GM12878 (cell line): Measurements from ENCODE around the gene USP36. TPM values are rescaled to one million over a fixed set of nuclear protein-coding genes. Genes with fewer than 3 reads are reported as not detected.
A peak's percentile ranks its signal among the peaks of the same experiment; 100 is the strongest.

Source experiments
- ATF3 ChIP-seq: IDR thresholded peaks from 2 replicates; pipeline ENCODE4 v1.6.1; 2011; ENCODE audit warnings: low read depth, mild to moderate bottlenecking, low read length, moderate library complexity, borderline replicate concordance; ENCODE audit errors: extremely low read depth
- BHLHE40 ChIP-seq, 2 experiments: fragments of 450-650 bp in 1 of 2; IDR thresholded peaks; 2 replicates each; pipeline ENCODE4 v1.6.1; 2011 to 2017; ENCODE audit warnings: low read depth in 2 of 2, borderline replicate concordance in 1 of 2, improper control_type of control experiment in 1 of 2, low read length in 1 of 2, mild to moderate bottlenecking in 1 of 2
- BMI1 ChIP-seq: fragments of 450-650 bp; IDR thresholded peaks from 2 replicates; pipeline ENCODE4 v1.6.1; 2016; ENCODE audit warnings: mild to moderate bottlenecking, moderate library complexity, borderline replicate concordance
- CEBPZ ChIP-seq: fragments of 150-350 bp; IDR thresholded peaks from 2 replicates; pipeline ENCODE4 v1.6.1; 2016; ENCODE audit warnings: low read depth, low read length
- CTCF ChIP-seq, 3 experiments: IDR thresholded peaks in 2 of 3; conservative IDR thresholded peaks in 1 of 3; 2 replicates each; pipeline ENCODE4 v1.5.1; 2011; ENCODE audit warnings: low read depth in 3 of 3, low read length in 3 of 3, mild to moderate bottlenecking in 3 of 3, control low read depth in 2 of 3, moderate library complexity in 2 of 3, inconsistent platforms in 1 of 3, mixed read lengths in 1 of 3; ENCODE audit not compliant: control insufficient read depth in 2 of 3, insufficient read depth in 1 of 3; ENCODE audit errors: extremely low read depth in 1 of 3
- DPF2 ChIP-seq: fragments of 450-650 bp; IDR thresholded peaks from 2 replicates; pipeline ENCODE4 v1.6.1; 2017; ENCODE audit warnings: mild to moderate bottlenecking
- ELK1 ChIP-seq: IDR thresholded peaks from 2 replicates; pipeline ENCODE4 v1.6.1; 2012; ENCODE audit warnings: low read depth, low read length, improper control_type of control experiment
- KDM1A ChIP-seq: fragments of 200-600 bp; sonication (generic); IDR thresholded peaks from 2 replicates; pipeline ENCODE4 v1.6.1; 2016; ENCODE audit warnings: borderline replicate concordance
- MTA3 ChIP-seq: IDR thresholded peaks from 2 replicates; pipeline ENCODE4 v1.6.1; 2012; ENCODE audit warnings: low read length, inconsistent platforms, borderline replicate concordance
- REST ChIP-seq: IDR thresholded peaks from 2 replicates; pipeline ENCODE4 v1.6.1; 2012; ENCODE audit warnings: mild to moderate bottlenecking, low read depth, low read length
- SMAD1 ChIP-seq: fragments of 450-650 bp; IDR thresholded peaks from 2 replicates; pipeline ENCODE4 v1.6.1; 2018; ENCODE audit warnings: mild to moderate bottlenecking, low read depth; ENCODE audit not compliant: partially characterized antibody
- SUPT20H ChIP-seq: IDR thresholded peaks from 2 replicates; pipeline ENCODE4 v1.6.1; 2011; ENCODE audit warnings: low read depth, mild to moderate bottlenecking, low read length, moderate library complexity, borderline replicate concordance; ENCODE audit not compliant: control insufficient read depth
- ZNF274 ChIP-seq: IDR thresholded peaks from one replicate; pipeline ENCODE4 v1.8.0; 2011; ENCODE audit not compliant: insufficient read length, insufficient read depth
- polyA plus RNA-seq, 11 experiments: library from polyadenylated mRNA; depleted of rRNA in 4 of 11; unstranded in 6 of 11; stranded (reverse) in 5 of 11; fragments of >200 nt; fragmentation: Nextera tagmentation in 4 of 11; fragmentation: Illumina TruSeq in 1 of 11; extraction: Ambion mirVana in 4 of 11; extraction: Trizol in 1 of 11; gene quantifications; 1 replicate in 1 of 11; 2 replicates in 10 of 11; pipeline versions ENCODE4 v1.2.1 to v1.2.3, GENCODE V29; 2011 to 2016; ENCODE audit warnings: inconsistent platforms in 2 of 11, missing spikeins in 2 of 11, low read depth in 1 of 11
- total RNA-seq, 4 experiments: library from RNA; depleted of rRNA in 3 of 4; stranded (reverse); fragments of >200 nt in 3 of 4; fragmentation: Illumina TruSeq in 1 of 4; extraction: Trizol in 1 of 4; gene quantifications; 2 replicates each; pipeline versions ENCODE4 v1.2.1 to v1.2.3, GENCODE V29; 2013 to 2021

Gene USP36
- total and polyA plus RNA-seq, 10 of the 15 experiments (the other 5 are each of a cell fraction or from before 2014, with no cell fraction given) = 7.2 to 65.7 (median 33.6) TPM

GRCh38 chr17:78769196-78769773 lies 71.3 kb downstream of the USP36 start (continued):
- no peak for TF ChIP-seq BMI1
- no peak for TF ChIP-seq ZNF274
- peak; percentile 36 to 45 (median 45) for TF ChIP-seq CTCF (IDR thresholded peaks at IDR 0.05 in 2 of 3, conservative IDR thresholded peaks at IDR 0.05 in 1 of 3; ENCODE audit: control insufficient read depth in 2 of 3, extremely low read depth in 1 of 3, insufficient read depth in 1 of 3, low read depth in 3 of 3, low read length in 3 of 3)
- TF ChIP-seq BHLHE40 (IDR thresholded peaks at IDR 0.05; ENCODE audit: borderline replicate concordance in 1 of 2, low read depth in 2 of 2, low read length in 1 of 2) = no peak
- no peak for TF ChIP-seq KDM1A
- TF ChIP-seq ATF3 = no peak
- no peak for TF ChIP-seq SUPT20H
- TF ChIP-seq CEBPZ = no peak
- no peak for TF ChIP-seq DPF2
- TF ChIP-seq SMAD1 = peak; percentile 27
- TF ChIP-seq REST = no peak
- 0 out of 2 replicates have a peak, but pooled peaks have one; percentile 18 for TF ChIP-seq MTA3
- no peak for TF ChIP-seq ELK1
